Posterior cingulate gyrus (tissue), 11 donors: ENCODE data around the gene HNRNPF.
"Not testable (repeated sequence)": the region's sequence is repeated elsewhere in the genome, so short reads cannot be mapped to it uniquely, and the experiment has no call there.

ENCODE experiments used
- DNase-seq, 10 donors: peaks; one replicate each; pipeline versions ENCODE4 v3.0.0 to v3.0.0-alpha.2; 2020 to 2021; ENCODE audit warnings: mixed read lengths in 3 of 10
- intact Hi-C: fragments of 100-400 bp; cut with DNase I; formaldehyde crosslinking; loops from one replicate; pipeline ENCODE4 v1.15.1; 2023

HNRNPF gene

DNA sequence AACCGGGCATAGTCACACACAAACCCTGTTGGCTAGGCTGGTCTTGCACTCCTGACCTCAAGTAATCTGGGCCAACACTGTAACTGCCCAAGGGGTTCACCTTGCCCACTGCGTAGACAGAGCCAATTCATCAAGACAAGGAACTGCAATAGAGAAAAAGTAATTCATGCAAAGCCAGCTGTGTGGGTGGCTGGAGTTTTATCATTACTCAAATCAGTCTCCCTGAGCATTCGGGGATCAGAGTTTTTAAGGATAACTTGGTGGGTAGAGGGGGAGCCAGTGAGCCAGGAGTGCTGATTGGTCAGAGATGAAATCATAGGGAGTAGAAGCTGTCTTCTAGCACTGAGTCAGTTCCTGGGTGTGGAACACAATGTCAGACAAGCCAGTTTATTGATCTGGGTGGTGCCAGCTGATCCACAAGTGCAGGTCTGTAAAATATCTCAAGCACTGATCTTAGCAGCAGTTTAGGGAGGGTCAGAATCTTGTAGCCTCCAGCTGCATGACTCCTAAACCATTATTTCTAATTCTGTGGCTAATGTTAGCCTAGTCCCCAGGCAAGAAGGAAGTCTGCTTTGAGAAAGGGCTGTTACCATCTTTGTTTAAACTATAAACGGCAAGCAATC lies 53.1 kb downstream of the HNRNPF start:
- no peak for DNase-seq
- intact Hi-C loops: no loop called here

DNA sequence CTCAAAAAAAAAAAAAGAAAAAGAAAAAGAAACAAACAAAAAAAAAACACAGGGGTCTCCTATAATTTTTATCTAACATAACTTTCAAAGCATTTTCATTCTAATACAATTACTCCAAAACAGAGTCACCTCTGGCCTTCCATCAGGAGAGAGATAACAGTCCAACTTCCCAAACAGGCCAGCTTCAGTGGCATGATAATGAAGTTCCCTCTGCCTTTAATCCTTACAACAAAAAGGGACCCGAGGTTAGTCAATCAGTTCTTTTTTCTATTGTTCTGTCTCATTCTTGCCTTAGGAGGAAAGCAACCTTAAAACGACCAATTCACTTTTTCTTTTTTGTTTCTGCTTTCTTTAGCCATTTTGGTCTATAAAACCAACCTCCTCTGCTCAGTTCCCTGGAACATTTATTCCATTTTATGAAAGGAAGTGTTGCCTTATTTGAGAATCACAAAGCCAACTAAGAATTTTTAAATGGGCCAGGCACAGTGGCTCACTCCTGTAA lies 54.1 kb downstream of the HNRNPF start:
- DNase-seq: no peak
- intact Hi-C loops: loop anchor here (5.0 kb wide), 1 partner anchor 32 kb away; no protein-coding TSS in a partner anchor

DNA sequence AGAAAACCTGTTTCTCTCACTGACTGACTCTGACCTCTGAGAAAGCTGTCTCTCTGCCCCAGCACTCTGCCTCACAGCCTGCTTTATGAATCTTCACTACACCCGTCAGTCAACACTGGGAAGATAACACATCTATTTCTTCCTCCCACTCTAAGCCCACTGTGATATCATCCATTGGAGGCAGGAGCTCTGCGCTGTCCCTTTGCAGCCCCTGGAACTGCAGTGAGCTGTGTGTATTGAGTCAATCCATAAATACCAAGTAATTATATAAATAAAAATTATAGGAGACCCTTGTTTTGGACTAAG lies 54.7 kb downstream of the HNRNPF start:
- DNase-seq: peak in 1 of 10 donors; percentile 4
- intact Hi-C loops: loop anchor here (5.0 kb wide), 1 partner anchor 33 kb away; no protein-coding TSS in a partner anchor

DNA sequence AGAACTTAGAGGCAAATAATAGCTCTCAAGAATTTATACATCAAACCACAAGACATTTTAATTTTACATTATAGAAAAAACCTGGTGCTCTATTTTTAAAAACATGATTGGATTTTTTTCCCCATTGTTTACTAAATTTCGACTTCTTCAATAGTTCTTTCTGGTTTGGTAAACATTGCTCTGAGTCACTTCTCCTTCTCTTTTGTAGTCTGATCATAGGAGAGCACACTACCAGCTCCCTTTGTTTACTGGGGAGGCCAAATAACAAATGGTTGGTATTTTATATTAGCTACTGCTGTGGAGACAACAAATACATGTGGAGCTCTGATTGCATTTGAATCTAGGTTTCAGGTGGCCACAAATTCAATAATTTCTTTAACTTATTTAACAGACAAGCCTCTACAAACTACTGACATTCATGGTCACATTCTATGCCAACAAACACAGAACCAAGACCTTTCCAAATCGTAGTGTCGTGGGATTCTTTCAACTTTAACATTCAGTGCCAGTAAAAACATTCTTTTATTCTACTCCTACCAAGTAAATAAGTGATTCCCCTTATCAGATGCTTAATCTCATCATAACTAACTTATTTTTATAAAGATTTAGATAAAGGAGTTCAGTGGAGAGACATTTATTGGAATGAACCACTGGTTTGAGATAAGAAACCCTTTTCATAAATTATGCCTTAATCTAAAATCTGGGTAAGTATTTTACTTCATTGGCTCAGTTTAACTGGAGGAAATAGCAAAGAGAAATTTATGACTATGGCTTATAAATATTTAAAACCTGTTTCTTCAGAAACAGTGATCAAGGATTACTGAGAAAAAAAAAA lies 55.3 kb downstream of the HNRNPF start:
- DNase-seq: no peak
- intact Hi-C loops: loop anchor here (5.0 kb wide), 1 partner anchor 34 kb away; no protein-coding TSS in a partner anchor

DNA sequence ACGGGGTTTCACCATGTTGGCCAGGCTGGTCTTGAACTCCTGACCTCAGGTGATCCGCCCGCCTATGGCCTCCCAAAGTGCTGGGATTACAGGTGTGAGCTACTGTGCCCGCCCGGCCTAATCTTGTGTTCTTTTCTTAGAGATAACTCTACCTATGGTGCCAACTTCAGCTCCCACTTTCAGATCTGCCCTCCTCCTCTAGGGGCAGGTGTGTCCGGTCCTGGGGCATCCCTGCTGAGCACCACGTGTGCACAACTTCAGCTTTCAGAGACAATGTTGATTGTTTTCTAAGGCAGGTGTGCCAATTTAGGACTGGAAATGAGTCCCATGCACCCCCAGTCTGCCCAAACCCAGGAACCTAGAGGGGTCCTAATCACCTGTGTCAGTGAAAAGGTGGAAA lies 56.0 kb downstream of the HNRNPF start:
- intact Hi-C loops: loop anchor here (5.0 kb wide), 1 partner anchor 34 kb away; no protein-coding TSS in a partner anchor
- peak in 2 of 10 donors; percentile 26 to 29 for DNase-seq

DNA sequence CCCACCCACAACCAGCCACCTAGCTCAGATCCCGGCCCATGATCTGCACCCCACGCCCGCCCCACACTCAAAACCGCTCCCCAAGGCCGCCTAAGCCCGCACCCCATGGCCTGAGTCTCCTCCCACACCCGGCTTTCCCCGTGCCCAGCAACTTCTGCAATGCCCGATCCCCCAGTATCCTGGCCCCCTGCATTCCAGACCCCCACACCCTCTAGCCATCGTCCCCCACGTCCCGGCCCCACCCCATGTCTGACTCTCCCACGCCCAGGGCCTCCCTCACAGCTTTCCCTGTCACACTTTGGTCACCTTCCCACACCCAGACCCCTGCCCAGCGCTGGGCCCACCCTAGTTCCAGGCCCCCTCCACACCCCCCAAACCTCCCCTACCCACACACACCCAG lies 57.7 kb downstream of the HNRNPF start:
- peak in 3 of 10 donors; percentile 60 to 81 (median 77) for DNase-seq
- intact Hi-C loops: loop anchor here (5.0 kb wide), 1 partner anchor 36 kb away; no protein-coding TSS in a partner anchor

DNA sequence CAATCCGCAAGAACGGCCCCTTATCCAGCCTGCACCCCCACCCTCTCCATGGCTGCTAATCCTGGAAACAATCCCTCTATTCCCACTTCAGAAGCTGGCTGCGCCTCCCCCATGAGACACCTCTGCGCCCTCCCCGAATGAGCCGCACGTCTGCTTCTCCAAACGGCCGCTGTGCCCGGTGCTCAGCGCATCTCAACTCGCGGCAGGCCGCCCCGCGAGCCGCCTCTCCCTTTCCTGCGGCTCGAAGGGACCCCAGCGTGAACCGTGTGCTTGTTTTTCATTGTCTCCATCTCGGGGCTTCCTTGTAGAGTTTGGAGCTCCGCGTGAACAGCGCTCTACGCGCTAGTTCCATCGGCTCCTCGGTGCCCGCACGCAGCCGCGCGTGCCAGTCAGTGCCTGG lies 58.3 kb downstream of the HNRNPF start:
- intact Hi-C loops: loop anchor here (5.0 kb wide), 1 partner anchor 37 kb away; no protein-coding TSS in a partner anchor

DNA sequence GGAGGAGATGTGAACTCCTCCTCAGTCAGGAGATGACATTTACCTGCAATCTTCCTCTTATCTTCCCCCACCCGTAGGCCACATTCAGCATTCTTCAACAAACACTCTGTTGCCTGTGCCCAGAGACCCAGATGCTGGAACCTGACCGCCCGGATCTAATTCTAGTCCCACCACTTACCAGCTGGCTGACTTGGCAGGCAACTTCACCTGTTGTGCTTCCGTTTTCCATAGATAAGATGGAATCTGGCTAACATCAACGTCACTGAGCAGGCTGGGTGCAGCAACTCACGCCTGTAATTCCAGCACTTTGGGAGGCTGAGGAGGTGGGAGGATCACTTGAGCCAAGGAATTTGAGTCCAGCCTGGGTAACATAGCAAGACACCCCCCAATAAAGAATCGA lies 58.8 kb downstream of the HNRNPF start:
- DNase-seq: peak in 2 of 10 donors; percentile 72 to 74
- intact Hi-C loops: loop anchor here (5.0 kb wide), 1 partner anchor 37 kb away; no protein-coding TSS in a partner anchor

More for the DNA sequence above, 58.3 kb downstream of the HNRNPF start:
- DNase-seq: peak in 5 of 10 donors; percentile 30 to 89 (median 80)

DNA sequence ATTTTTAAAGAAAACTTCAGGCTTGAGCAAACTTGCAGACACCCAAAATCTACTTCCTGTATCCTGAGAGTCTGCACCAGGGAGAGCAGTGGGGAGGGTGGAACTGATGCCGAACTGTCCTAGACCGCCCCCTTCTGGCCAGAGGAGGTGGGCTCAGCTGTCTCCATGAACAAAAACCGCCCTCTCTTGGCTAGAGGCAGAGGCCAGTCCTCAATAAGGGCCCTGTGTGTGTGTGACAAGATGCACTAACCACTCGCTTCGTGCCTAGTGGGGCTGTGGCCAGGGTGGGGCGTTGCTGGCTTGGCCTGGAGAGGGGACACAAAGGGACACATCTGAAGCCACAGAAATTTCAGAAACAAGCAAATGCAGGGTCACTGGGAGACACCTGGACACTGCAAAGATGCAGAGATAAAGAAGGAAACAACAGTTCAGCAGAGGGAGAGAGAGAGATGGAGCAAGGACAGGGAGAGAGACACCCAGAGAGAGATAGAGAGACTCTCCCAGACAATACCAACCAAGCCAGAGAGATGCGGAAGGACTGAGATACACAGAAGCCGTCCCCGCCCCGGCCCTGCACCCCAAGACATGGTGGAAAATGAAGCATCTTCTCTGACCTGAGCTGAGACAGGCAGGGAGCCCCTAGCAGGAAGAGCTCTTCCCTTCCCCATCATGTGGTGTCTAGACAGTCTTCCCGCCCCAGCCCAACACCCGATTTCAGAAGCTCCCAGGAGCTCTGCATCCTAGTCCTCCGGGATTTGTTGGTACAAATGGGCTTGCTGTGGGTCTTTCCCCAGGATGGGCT lies 60.3 kb downstream of the HNRNPF start:
- intact Hi-C loops: loop anchor here (1.0 to 10.0 kb wide), 2 partner anchors 55 to 144 kb away; no protein-coding TSS in a partner anchor
- peak; percentile 82 to 99 (median 92) for DNase-seq

DNA sequence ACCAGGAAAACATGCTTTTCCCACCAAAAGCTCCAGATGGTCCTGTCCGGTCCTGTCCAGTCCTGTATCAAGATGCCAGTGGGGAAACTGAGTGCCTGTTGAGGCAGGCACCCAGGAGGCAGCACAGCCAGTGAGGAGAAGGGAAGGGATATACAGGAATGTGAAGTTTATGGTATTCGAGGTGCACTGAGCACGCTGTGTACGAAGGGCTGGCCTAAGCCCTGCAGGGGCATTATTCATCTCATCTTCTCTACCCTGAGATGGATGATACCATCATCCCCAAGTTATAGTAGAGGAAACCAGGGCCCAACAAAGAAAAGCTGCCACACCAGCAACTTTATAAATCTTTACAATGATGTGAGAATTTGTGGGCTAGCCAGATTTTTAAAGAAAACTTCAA lies 61.0 kb downstream of the HNRNPF start:
- intact Hi-C loops: loop anchor here (1.0 to 10.0 kb wide), 2 partner anchors 55 to 143 kb away; no protein-coding TSS in a partner anchor
- DNase-seq: peak in 3 of 10 donors; percentile 14 to 24 (median 18)

DNA sequence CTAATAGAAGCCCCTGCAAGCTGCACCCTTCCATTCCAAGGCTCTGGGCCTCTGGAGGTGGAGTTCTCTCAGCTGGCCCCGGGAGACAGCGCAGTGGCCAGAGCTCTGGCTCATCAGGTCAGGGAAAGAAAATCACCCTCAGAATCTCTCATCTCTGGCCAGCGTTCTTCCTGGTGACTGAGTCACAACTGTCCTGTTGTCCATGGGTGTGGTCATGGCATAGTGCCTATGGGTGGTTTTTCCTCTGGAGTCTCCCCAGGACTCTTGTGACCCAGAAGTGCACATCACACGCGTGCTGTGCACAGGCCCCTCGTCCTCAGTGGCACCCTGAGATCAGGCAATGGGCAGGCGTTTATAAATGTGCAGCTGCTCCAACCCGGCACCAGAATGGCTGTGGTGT lies 64.9 kb downstream of the HNRNPF start:
- intact Hi-C loops: loop anchor here (10.0 kb wide), 1 partner anchor 139 kb away; no protein-coding TSS in a partner anchor
- DNase-seq: peak in 3 of 10 donors; percentile 11 to 74 (median 49)

DNA sequence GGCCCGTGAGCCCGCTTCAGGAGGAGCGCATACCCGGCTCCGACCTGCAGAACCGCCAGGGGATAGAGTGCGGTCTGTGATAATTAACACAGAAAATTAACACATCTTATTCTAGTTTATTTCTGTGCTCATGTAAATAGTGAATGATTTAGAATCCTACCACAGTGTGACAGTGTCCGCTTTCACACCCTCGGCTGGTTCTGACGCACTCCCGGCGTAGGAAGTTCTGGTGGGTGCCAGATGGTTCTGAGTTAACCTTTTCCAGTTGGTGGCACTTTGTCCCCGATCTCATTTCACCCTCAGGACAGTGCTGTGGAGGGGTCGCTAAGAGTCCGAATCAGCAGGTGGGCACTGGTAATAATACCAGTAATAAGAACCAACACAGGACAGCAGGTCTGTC lies 65.9 kb downstream of the HNRNPF start:
- intact Hi-C loops: loop anchor here (10.0 kb wide), 1 partner anchor 138 kb away; no protein-coding TSS in a partner anchor
- peak in 4 of 10 donors; percentile 21 to 82 (median 73) for DNase-seq

DNA sequence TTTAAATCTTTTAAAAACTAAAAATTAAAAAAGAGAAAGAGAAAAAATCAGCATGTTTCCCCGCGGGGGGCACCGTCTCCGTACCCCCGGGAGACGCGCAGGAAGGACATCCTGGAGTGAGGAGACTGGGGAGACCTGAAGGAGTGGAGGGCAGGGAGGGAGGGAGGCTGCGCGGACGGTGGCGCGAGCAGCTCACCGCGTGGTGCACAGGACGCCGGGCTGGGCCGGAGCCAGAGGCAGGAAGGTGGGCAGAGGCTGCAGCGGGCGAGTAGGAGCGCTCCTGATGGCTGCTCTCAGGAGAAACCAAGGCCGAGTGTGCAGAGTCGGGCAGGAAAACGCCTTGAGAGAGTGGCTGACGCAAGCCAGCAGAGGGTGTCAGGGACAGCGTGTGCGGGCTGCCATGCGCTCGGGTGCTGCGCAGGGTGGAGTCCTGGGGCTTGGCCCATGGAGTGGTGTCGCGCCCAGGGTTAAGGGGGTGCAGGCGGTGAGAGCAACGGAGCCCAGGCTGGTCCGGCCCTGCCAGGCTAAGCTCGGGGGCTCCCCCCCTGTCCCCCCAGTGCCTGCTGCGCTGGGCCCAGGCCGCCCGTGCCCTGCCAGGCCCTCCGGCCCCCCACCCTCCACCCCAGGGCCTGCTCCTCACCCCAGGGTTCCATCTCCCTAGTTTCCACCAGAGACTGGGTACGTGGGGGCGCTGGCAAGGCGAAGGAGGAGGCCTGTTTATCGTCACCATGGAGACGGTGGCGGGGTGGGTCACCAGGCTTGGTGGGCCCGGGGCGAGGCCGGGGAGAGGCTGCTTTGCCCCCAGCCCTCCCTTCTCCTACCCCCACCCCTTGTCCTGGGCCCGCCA lies 66.5 kb downstream of the HNRNPF start:
- intact Hi-C loops: loop anchor here (10.0 kb wide), 1 partner anchor 138 kb away; no protein-coding TSS in a partner anchor
- DNase-seq: peak in 5 of 10 donors; percentile 8 to 89 (median 77)

DNA sequence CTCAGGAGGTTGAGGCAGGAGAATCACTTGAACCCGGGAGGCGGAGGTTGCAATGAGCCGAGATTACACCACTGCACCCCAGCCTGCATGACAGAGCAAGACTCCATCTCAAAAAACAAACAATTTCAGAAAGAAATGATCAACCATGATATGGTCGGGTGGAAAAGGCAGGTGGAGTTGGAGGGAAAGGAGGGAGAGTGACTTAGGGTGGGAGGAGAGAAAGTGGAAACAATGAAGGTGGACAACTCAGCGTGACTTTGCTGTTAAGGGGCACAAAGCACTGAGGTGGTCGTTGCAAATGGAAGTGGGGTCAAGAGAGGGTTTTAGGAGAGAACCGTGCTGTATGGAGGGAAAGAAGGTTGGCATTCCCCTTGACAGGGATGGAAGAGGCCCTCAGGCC lies 67.5 kb downstream of the HNRNPF start:
- intact Hi-C loops: loop anchor here (10.0 kb wide), 1 partner anchor 137 kb away; no protein-coding TSS in a partner anchor
- peak in 1 of 10 donors; percentile 8 for DNase-seq

DNA sequence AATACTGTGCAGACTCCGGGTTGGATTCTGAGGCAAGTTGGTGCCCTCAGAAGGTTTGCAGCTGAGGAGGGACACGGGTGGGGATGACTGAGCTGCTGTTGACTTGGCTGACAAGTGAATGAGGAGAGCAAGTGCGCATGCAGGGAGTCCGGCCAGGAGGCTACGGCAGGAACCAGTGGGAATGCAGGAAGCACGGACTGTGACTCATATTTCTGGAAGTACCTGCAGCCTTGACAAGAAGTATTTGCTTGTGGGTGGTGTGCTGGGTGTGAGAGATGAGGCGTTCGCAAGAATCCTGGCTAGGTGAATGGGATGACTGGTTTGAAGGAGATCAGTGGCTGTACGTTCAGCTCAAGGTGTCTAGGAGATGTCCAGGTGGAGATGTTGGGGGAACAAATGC lies 68.4 kb downstream of the HNRNPF start:
- DNase-seq: peak in 7 of 10 donors; percentile 36 to 92 (median 61)
- intact Hi-C loops: loop anchor here (10.0 kb wide), 1 partner anchor 136 kb away; no protein-coding TSS in a partner anchor

DNA sequence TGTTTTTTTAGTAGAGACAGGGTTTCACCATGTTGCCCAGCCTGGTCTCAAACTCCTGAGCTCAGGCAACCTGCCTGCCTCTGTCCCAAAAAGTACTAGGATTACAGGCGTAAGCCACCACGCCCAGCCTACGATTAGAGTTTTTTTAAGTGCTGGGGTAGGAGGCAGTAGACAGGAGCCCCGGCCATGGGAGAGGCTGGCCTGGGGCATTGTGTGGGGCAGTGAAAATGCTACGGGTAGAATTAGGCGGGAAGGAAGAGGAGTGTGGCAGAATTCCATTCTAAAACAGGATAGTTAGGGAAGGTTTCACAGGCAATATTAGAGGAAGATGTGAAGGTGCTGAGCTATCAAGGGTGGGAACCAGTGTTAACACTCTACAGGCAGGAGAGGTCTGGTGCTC lies 68.9 kb downstream of the HNRNPF start:
- peak in 3 of 10 donors; percentile 8 to 25 (median 12) for DNase-seq
- intact Hi-C loops: loop anchor here (10.0 kb wide), 1 partner anchor 135 kb away; no protein-coding TSS in a partner anchor

DNA sequence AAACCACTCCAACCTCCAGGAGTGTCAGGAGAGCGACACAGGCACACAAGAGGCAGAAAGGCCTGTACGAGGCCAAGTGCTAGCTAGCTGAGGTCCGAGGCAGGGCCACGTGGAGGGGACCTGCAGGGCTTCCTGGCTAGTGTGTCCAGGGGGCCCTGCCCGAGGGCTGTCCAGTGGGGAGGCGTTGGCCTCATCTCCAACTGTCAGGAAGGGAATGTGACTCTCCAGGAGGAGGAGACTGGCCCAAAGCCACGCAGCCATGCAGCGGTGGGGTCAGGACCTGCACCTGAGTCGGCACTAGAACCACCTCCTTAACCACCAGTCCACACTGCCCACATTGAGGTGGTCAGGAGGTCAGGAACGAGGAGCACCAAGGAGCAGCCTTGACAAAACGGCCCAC lies 69.8 kb downstream of the HNRNPF start:
- peak in 3 of 10 donors; percentile 23 to 66 (median 57) for DNase-seq
- intact Hi-C loops: no loop called here

DNA sequence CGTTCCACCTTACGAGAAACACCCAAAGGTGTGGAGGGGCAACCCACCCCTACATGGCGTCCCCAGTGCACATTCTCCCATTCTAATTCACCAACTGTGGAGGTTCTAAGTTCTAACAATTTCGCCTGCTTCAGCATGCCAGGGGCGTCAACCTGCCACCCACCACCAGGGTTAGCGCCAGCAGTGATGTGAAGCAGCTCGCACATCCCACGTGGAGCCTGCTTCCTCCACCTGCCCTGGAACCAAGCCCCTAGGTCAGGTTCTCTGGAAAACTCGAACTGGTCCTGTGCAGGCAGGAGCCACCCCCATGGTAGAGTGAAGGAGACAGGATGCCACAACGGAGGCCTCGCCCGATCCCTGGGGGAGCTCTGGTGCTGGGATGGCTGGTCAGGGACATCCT lies 70.9 kb downstream of the HNRNPF start:
- intact Hi-C loops: no loop called here
- peak in 3 of 10 donors; percentile 39 to 52 (median 43) for DNase-seq

DNA sequence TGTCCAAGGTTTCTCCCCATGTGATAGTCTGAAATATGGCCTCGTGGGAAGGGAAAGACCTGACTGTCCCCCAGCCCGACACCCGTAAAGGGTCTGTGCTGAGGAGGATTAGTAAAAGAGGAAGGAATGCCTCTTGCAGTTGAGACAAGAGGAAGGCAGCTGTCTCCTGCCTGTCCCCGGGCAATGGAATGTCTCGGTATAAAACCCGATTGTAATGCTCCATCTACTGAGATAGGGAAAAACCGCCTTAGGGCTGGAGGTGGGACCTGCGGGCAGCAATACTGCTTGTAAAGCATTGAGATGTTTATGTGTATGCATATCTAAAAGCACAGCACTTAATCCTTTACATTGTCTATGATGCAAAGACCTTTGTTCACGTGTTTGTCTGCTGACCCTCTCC lies 71.5 kb downstream of the HNRNPF start:
- DNase-seq, intact Hi-C loops: not testable (repeated sequence)
